GM23338 (cell line): ENCODE measurements around the gene ANKRA2.

Experiments used
- CTCF ChIP-seq, 2 experiments: fragments of 200-600 bp in 1 of 2; sonication (generic) in 1 of 2; conservative IDR thresholded peaks; 2 replicates each; pipeline versions ENCODE4 v1.5.1 to v1.6.1; 2016 to 2017; ENCODE audit warnings: antibody characterized with exemption in 2 of 2, low read depth in 2 of 2, mild to moderate bottlenecking in 2 of 2, moderate library complexity in 1 of 2
- EZH2phosphoT487 ChIP-seq: fragments of 200-600 bp; sonication (generic); IDR thresholded peaks from one replicate; pipeline ENCODE4 v1.8.1; 2018; ENCODE audit warnings: antibody characterized with exemption; ENCODE audit not compliant: unreplicated experiment

GRCh38 chr5:73587923-73588322 is 22.5 kb upstream of the ANKRA2 start:
- TF ChIP-seq CTCF (conservative IDR thresholded peaks at IDR 0.05; ENCODE audit: low read depth in 2 of 2) (no peak), EZH2phosphoT487 (no peak)
